ENCODE data around the gene GCNA.
A peak's percentile ranks its signal among the peaks of the same experiment; 100 is the strongest.
"Not testable (repeated sequence)": the region's sequence is repeated elsewhere in the genome, so short reads cannot be mapped to it uniquely, and the experiment has no call there.

The GCNA gene

GRCh38 chrX:71617742-71618141 is 39.5 kb downstream of the GCNA start:
- no peak for DNase-seq

- no peak for DNase-seq
Observed at GRCh38 chrX:71618303-71618721, 40.1 kb downstream of the GCNA start, which contains the start of gene CXCR3. Gene CXCR3, minus strand, starts transcription at chrX:71618511. Its CDS starts 62 bp downstream, at chrX:71618449.

- DNase-seq: no peak
Observed at GRCh38 chrX:71618787-71619186, 40.5 kb downstream of the GCNA start.

- no peak for DNase-seq
Observed at GRCh38 chrX:71619193-71619592, 41.0 kb downstream of the GCNA start.

GRCh38 chrX:71619986-71620385 is 41.7 kb downstream of the GCNA start:
- DNase-seq: no peak

- DNase-seq: no peak
Observed at GRCh38 chrX:71621603-71622002, 43.4 kb downstream of the GCNA start.

GRCh38 chrX:71622032-71622575 is 43.9 kb downstream of the GCNA start:
- DNase-seq: no peak

- DNase-seq: peak; percentile 84
Observed at GRCh38 chrX:71622576-71623450, 44.6 kb downstream of the GCNA start.

- DNase-seq: no peak
Observed at GRCh38 chrX:71623714-71624113, 45.5 kb downstream of the GCNA start.

GRCh38 chrX:71625471-71625870 is 47.2 kb downstream of the GCNA start:
- DNase-seq: no peak

- no peak for DNase-seq
Observed at GRCh38 chrX:71626576-71626975, 48.3 kb downstream of the GCNA start.

GRCh38 chrX:71627588-71628404 is 49.6 kb downstream of the GCNA start:
- DNase-seq: no peak

- no peak for DNase-seq
Observed at GRCh38 chrX:71629467-71629866, 51.2 kb downstream of the GCNA start.

GRCh38 chrX:71632923-71633657 is 54.9 kb downstream of the GCNA start:
- no peak for DNase-seq

- DNase-seq: no peak
Observed at GRCh38 chrX:71634366-71634765, 56.1 kb downstream of the GCNA start.

- no peak for DNase-seq
Observed at GRCh38 chrX:71636438-71637252, 58.4 kb downstream of the GCNA start.

- no peak for DNase-seq
Observed at GRCh38 chrX:71637253-71637618, 59.0 kb downstream of the GCNA start.

GRCh38 chrX:71637848-71638247 is 59.6 kb downstream of the GCNA start:
- no peak for DNase-seq

GRCh38 chrX:71638409-71638808 is 60.2 kb downstream of the GCNA start:
- no peak for DNase-seq

GRCh38 chrX:71640002-71640401 is 61.8 kb downstream of the GCNA start:
- DNase-seq: no peak

- not testable (repeated sequence) for DNase-seq
Observed at GRCh38 chrX:71644406-71644805, 66.2 kb downstream of the GCNA start.

Data from right forelimb (tissue), 1 donor.